Liver (tissue), 9 donors: ENCODE results near the gene SLIT1. TPM values are rescaled to one million over a fixed set of nuclear protein-coding genes. Genes with fewer than 3 reads are reported as not detected.

ENCODE experiments used
- DNase-seq: peaks from one replicate; pipeline ENCODE4 v3.0.0-alpha.2; 2017; ENCODE audit warnings: low spot score
- H3K27ac ChIP-seq, 2 donors: one replicate each; pipeline ENCODE4 v1.7.0; 2013; ENCODE audit warnings: inconsistent platforms in 2 of 2, low read length in 2 of 2, control low read depth in 1 of 2, low read depth in 1 of 2, mild to moderate bottlenecking in 1 of 2
- H3K27me3 ChIP-seq, 4 donors: one replicate each; pipeline versions ENCODE4 v1.6.1 to v1.7.0; 2013; ENCODE audit warnings: low read length in 3 of 4, inconsistent platforms in 1 of 4, mild to moderate bottlenecking in 1 of 4, moderate library complexity in 1 of 4; ENCODE audit not compliant: control insufficient read depth in 4 of 4, insufficient read depth in 4 of 4
- H3K36me3 ChIP-seq, 4 donors: one replicate each; pipeline versions ENCODE4 v1.6.1 to v1.7.0; 2013; ENCODE audit warnings: low read length in 3 of 4, mild to moderate bottlenecking in 3 of 4, low read depth in 1 of 4, moderate library complexity in 1 of 4; ENCODE audit not compliant: control insufficient read depth in 4 of 4, insufficient read depth in 3 of 4
- H3K4me1 ChIP-seq, 4 donors: one replicate each; pipeline versions ENCODE4 v1.6.1 to v1.7.0; 2013; ENCODE audit warnings: low read length in 3 of 4, mild to moderate bottlenecking in 3 of 4, moderate library complexity in 1 of 4; ENCODE audit not compliant: control insufficient read depth in 4 of 4, insufficient read depth in 4 of 4
- H3K4me3 ChIP-seq, 3 donors: one replicate each; pipeline versions ENCODE4 v1.6.1 to v1.7.0; 2013; ENCODE audit warnings: low read length in 3 of 3, control low read depth in 1 of 3, low read depth in 1 of 3, mild to moderate bottlenecking in 1 of 3
- H3K9ac ChIP-seq, 2 donors: one replicate each; pipeline ENCODE4 v1.7.0; 2013; ENCODE audit warnings: low read length in 2 of 2, mild to moderate bottlenecking in 2 of 2, moderate library complexity in 2 of 2, control low read depth in 1 of 2, low read depth in 1 of 2
- H3K9me3 ChIP-seq, 4 donors: one replicate each; pipeline versions ENCODE4 v1.6.1 to v1.7.0; 2013; ENCODE audit warnings: low read length in 3 of 4; ENCODE audit not compliant: control insufficient read depth in 4 of 4
- ATF3 ChIP-seq: IDR thresholded peaks from 2 replicates; pipeline ENCODE4 v1.6.1; 2016; ENCODE audit warnings: antibody characterized with exemption
- CTCF ChIP-seq: fragments of 150-350 bp; IDR thresholded peaks from 2 replicates; pipeline ENCODE4 v1.5.1; 2017; ENCODE audit warnings: improper control_type of control experiment, low read depth, low read length; ENCODE audit not compliant: missing input control
- EGR1 ChIP-seq, 2 donors: IDR thresholded peaks; 2 replicates each; pipeline ENCODE4 v1.6.1; 2016 to 2018; ENCODE audit warnings: antibody characterized with exemption in 2 of 2, low read depth in 2 of 2
- FOXA1 ChIP-seq: IDR thresholded peaks from 2 replicates; pipeline ENCODE4 v1.6.1; 2016; ENCODE audit warnings: antibody characterized with exemption
- FOXA2 ChIP-seq: IDR thresholded peaks from 2 replicates; pipeline ENCODE4 v1.6.1; 2016; ENCODE audit warnings: antibody characterized with exemption
- GABPA ChIP-seq, 2 donors: IDR thresholded peaks in 1 of 2; conservative IDR thresholded peaks in 1 of 2; 2 replicates each; pipeline ENCODE4 v1.6.1; 2016; ENCODE audit warnings: antibody characterized with exemption in 2 of 2, mild to moderate bottlenecking in 1 of 2, moderate library complexity in 1 of 2
- HNF4A ChIP-seq, 2 donors: conservative IDR thresholded peaks; 2 replicates each; pipeline ENCODE4 v1.6.1; 2016; ENCODE audit warnings: antibody characterized with exemption in 2 of 2, mild to moderate bottlenecking in 2 of 2
- HNF4G ChIP-seq: IDR thresholded peaks from 2 replicates; pipeline ENCODE4 v1.6.1; 2016; ENCODE audit warnings: antibody characterized with exemption
- JUND ChIP-seq, 2 donors: IDR thresholded peaks; 2 replicates each; pipeline ENCODE4 v1.6.1; 2016; ENCODE audit warnings: antibody characterized with exemption in 2 of 2
- MAX ChIP-seq: IDR thresholded peaks from 2 replicates; pipeline ENCODE4 v1.6.1; 2016; ENCODE audit warnings: antibody characterized with exemption
- NR2F2 ChIP-seq: IDR thresholded peaks from 2 replicates; pipeline ENCODE4 v1.6.1; 2016; ENCODE audit warnings: antibody characterized with exemption
- RAD21 ChIP-seq, 2 donors: IDR thresholded peaks; 2 replicates each; pipeline ENCODE4 v1.6.1; 2016; ENCODE audit warnings: antibody characterized with exemption in 2 of 2, mild to moderate bottlenecking in 2 of 2
- REST ChIP-seq: IDR thresholded peaks from 2 replicates; pipeline ENCODE4 v1.6.1; 2016; ENCODE audit warnings: antibody characterized with exemption, mild to moderate bottlenecking
- RXRA ChIP-seq, 2 donors: IDR thresholded peaks; 2 replicates each; pipeline ENCODE4 v1.6.1; 2017 to 2018; ENCODE audit warnings: antibody characterized with exemption in 2 of 2, mild to moderate bottlenecking in 1 of 2
- SP1 ChIP-seq: IDR thresholded peaks from 2 replicates; pipeline ENCODE4 v1.6.1; 2018; ENCODE audit warnings: antibody characterized with exemption, mild to moderate bottlenecking
- TAF1 ChIP-seq: conservative IDR thresholded peaks from 2 replicates; pipeline ENCODE4 v1.6.1; 2016; ENCODE audit warnings: antibody characterized with exemption, mild to moderate bottlenecking
- YY1 ChIP-seq: IDR thresholded peaks from 2 replicates; pipeline ENCODE4 v1.6.1; 2016; ENCODE audit warnings: antibody characterized with exemption, mild to moderate bottlenecking
- ZBTB33 ChIP-seq: IDR thresholded peaks from 2 replicates; pipeline ENCODE4 v1.6.1; 2016; ENCODE audit warnings: antibody characterized with exemption
- WGBS: extraction: QIAGEN DNeasy Blood & Tissue Kit; methylation state at CpG from one replicate; pipeline ENCODE4 v1.1.7; 2013; 5-methylcytosine and 5-hydroxymethylcytosine counted together
- polyA plus RNA-seq, 2 donors: library from polyadenylated mRNA; stranded (reverse) in 1 of 2; unstranded in 1 of 2; fragments of 200-250 nt in 1 of 2; fragments of >200 nt in 1 of 2; fragmentation: Nextera tagmentation in 1 of 2; extraction: Ambion mirVana in 1 of 2; gene quantifications; one replicate each; pipeline versions ENCODE4 v1.2.1 to v1.2.3, GENCODE V29; 2013 to 2015
- total RNA-seq, 2 donors: library from RNA; depleted of rRNA; stranded (reverse); fragments of >200 nt; gene quantifications; one replicate each; pipeline ENCODE4 v1.2.3, GENCODE V29; 2014
- donor health status: healthy.
- donor health status: healthy.
- donor health status: healthy.
- donor health status: healthy.
- donor health status: healthy.

The SLIT1 gene
- total and polyA plus RNA-seq, 4 donors = under 0.01 to 0.14 (median 0.06) TPM

- Histone ChIP-seq H3K9ac (no peak overlapping the region), H3K4me1 (no peaks in the 10 kb centered on the region), H3K9me3 (no peaks in the 10 kb centered on the region), H3K27ac (no peak overlapping the region), H3K36me3 (no peaks in the 10 kb centered on the region), H3K27me3 (no peaks in the 10 kb centered on the region), H3K4me3 (no peak overlapping the region)
- DNase-seq = no peak
- no peak for TF ChIP-seq TAF1
- TF ChIP-seq ATF3 = no peak
- no peak for TF ChIP-seq YY1
- TF ChIP-seq HNF4A (conservative IDR thresholded peaks at IDR 0.05) = no peak
- no peak for TF ChIP-seq SP1
- no peak for TF ChIP-seq ZBTB33
- TF ChIP-seq REST = no peak
- TF ChIP-seq EGR1 (IDR thresholded peaks at IDR 0.05; ENCODE audit: low read depth in 2 of 2) = no peak
- no peak for TF ChIP-seq JUND (IDR thresholded peaks at IDR 0.05)
- no peak for TF ChIP-seq RAD21 (IDR thresholded peaks at IDR 0.05)
- TF ChIP-seq CTCF = no peak
- no peak for TF ChIP-seq FOXA1
- TF ChIP-seq FOXA2 = no peak
- TF ChIP-seq NR2F2 = no peak
- no peak for TF ChIP-seq MAX
- no peak for TF ChIP-seq RXRA (IDR thresholded peaks at IDR 0.05)
- no peak for TF ChIP-seq GABPA (IDR thresholded peaks at IDR 0.05 in 1 of 2, conservative IDR thresholded peaks at IDR 0.05 in 1 of 2)
- TF ChIP-seq HNF4G = no peak
- 88% methylated on average over 7 of the region's 7 CpGs for WGBS
Observed at GRCh38 chr10:97105303-97105702, 80.5 kb downstream of the SLIT1 start.
